Measurements from ENCODE around the gene TCN1. TPM values are rescaled to one million over a fixed set of nuclear protein-coding genes. Genes with fewer than 3 reads are reported as not detected.

Gene TCN1
- total and polyA plus RNA-seq, 12 donors: 0.18 to 1.2 (median 0.32) TPM; not detected in 9

GRCh38 chr11:59842316-59842715 is 24.0 kb downstream of the TCN1 start:
- intact Hi-C loops (cut with DNase I): no loop called here
- no peak for ATAC-seq
- H3K4me3 ChIP-seq: no peak overlapping the region
- no peaks in the 10 kb centered on the region for H3K9me3 ChIP-seq
- TF ChIP-seq, protein P1, sequence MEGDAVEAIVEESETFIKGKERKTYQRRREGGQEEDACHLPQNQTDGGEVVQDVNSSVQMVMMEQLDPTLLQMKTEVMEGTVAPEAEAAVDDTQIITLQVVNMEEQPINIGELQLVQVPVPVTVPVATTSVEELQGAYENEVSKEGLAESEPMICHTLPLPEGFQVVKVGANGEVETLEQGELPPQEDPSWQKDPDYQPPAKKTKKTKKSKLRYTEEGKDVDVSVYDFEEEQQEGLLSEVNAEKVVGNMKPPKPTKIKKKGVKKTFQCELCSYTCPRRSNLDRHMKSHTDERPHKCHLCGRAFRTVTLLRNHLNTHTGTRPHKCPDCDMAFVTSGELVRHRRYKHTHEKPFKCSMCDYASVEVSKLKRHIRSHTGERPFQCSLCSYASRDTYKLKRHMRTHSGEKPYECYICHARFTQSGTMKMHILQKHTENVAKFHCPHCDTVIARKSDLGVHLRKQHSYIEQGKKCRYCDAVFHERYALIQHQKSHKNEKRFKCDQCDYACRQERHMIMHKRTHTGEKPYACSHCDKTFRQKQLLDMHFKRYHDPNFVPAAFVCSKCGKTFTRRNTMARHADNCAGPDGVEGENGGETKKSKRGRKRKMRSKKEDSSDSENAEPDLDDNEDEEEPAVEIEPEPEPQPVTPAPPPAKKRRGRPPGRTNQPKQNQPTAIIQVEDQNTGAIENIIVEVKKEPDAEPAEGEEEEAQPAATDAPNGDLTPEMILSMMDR (IDR thresholded peaks at IDR 0.05): no peak
- H3K4me1 ChIP-seq: no peaks in the 10 kb centered on the region
- no peaks in the 10 kb centered on the region for H3K27me3 ChIP-seq
- H3K36me3 ChIP-seq: no peaks in the 10 kb centered on the region
- 75 to 78% methylated on average over 12 of the region's 12 CpGs for WGBS, 2 donors
- DNase-seq: no peak
- no peak overlapping the region for H3K27ac ChIP-seq

GRCh38 chr11:59841514-59841913 is 24.8 kb downstream of the TCN1 start:
- H3K36me3 ChIP-seq: no peaks in the 10 kb centered on the region
- TF ChIP-seq, protein P1 (IDR thresholded peaks at IDR 0.05): no peak
- no peaks in the 10 kb centered on the region for H3K9me3 ChIP-seq
- no peaks in the 10 kb centered on the region for H3K27me3 ChIP-seq
- no peaks in the 10 kb centered on the region for H3K4me1 ChIP-seq
- H3K27ac ChIP-seq: no peak overlapping the region
- WGBS, 2 donors: 92 to 94% methylated on average over 2 of the region's 2 CpGs
- no peak for ATAC-seq
- no peak overlapping the region for H3K4me3 ChIP-seq
- intact Hi-C loops (cut with DNase I): no loop called here
- DNase-seq: no peak

- ATAC-seq: no peak
- Histone ChIP-seq H3K9me3 (no peaks in the 10 kb centered on the region), H3K36me3 (no peaks in the 10 kb centered on the region), H3K27me3 (no peaks in the 10 kb centered on the region), H3K27ac (no peak overlapping the region), H3K4me1 (no peaks in the 10 kb centered on the region), H3K4me3 (no peak overlapping the region)
- DNase-seq: no peak
- TF ChIP-seq, protein P1 (IDR thresholded peaks at IDR 0.05): no peak
- intact Hi-C loops (cut with DNase I): loop anchor here in 1 of 10 donors (10.0 kb wide), 1 partner anchor 295 kb away; no protein-coding TSS in a partner anchor
Measured at GRCh38 chr11:59839615-59840014, 26.7 kb downstream of the TCN1 start.

- Histone ChIP-seq H3K27ac (no peak overlapping the region), H3K36me3 (no peaks in the 10 kb centered on the region), H3K27me3 (no peaks in the 10 kb centered on the region), H3K9me3 (no peaks in the 10 kb centered on the region), H3K4me1 (no peaks in the 10 kb centered on the region), H3K4me3 (no peak overlapping the region)
- ATAC-seq (no peak), DNase-seq (no peak)
- WGBS, 2 donors: 76 to 77% methylated on average over 2 of the region's 2 CpGs
- TF ChIP-seq, protein P1 (IDR thresholded peaks at IDR 0.05): no peak
- intact Hi-C loops (cut with DNase I): loop anchor here in 2 of 10 donors (5.0 to 10.0 kb wide), 2 partner anchors 299 to 301 kb away; no protein-coding TSS in a partner anchor
Measured at GRCh38 chr11:59833602-59834001, 32.7 kb downstream of the TCN1 start.
